Measurements from ENCODE around the gene SIRT7. TPM values are rescaled to one million over a fixed set of nuclear protein-coding genes. Genes with fewer than 3 reads are reported as not detected.

The SIRT7 gene
- total RNA-seq, 3 donors from 2014 or later = 50.1 to 83.5 (median 73.7) TPM

GRCh38 chr17:81903896-81904599, 13.9 kb downstream of the SIRT7 start:
- TF ChIP-seq CTCF (IDR thresholded peaks at IDR 0.05) = no peak
- intact Hi-C loops (cut with DNase I, micrococcal nuclease) = no loop called here
- Histone ChIP-seq H3K4me1 (ENCODE audit: low read depth) (peaks cover 10% of the 10 kb centered on the region), H3K9me3 (no peaks in the 10 kb centered on the region), H3K4me3 (no peak overlapping the region), H3K36me3 (ENCODE audit: low read depth) (no peaks in the 10 kb centered on the region)
- DNase-seq = peak in 1 of 3 donors; percentile 34
- ATAC-seq = no peak

- no peaks in the 10 kb centered on the region for H3K9me3 ChIP-seq
- no peak for DNase-seq
- ATAC-seq = no peak
- intact Hi-C loops (cut with DNase I, micrococcal nuclease) = no loop called here
- TF ChIP-seq CTCF (IDR thresholded peaks at IDR 0.05) = no peak
- no peaks in the 10 kb centered on the region for H3K36me3 ChIP-seq (ENCODE audit: low read depth)
- H3K4me1 ChIP-seq (ENCODE audit: low read depth) = peaks cover 10% of the 10 kb centered on the region
- H3K4me3 ChIP-seq = no peak overlapping the region
These were observed 14.6 kb downstream of the SIRT7 start for GRCh38 chr17:81903415-81903831.

- DNase-seq (peak in 2 of 3 donors; percentile 39 to 54), ATAC-seq (peak; percentile 40)
- Histone ChIP-seq H3K36me3 (ENCODE audit: low read depth) (no peaks in the 10 kb centered on the region), H3K4me1 (ENCODE audit: low read depth) (peaks cover 10% of the 10 kb centered on the region), H3K4me3 (no peak overlapping the region), H3K9me3 (no peaks in the 10 kb centered on the region)
- intact Hi-C loops (cut with DNase I, micrococcal nuclease) = no loop called here
- no peak for TF ChIP-seq CTCF (IDR thresholded peaks at IDR 0.05)
These were observed 15.1 kb downstream of the SIRT7 start for GRCh38 chr17:81902653-81903414.

GRCh38 chr17:81902023-81902652, 15.8 kb downstream of the SIRT7 start, which contains the start of gene NPB:
Gene NPB, plus strand, starts transcription at chr17:81902238. Its CDS starts 40 bp downstream, at chr17:81902278.
- H3K4me1 ChIP-seq (ENCODE audit: low read depth) = peaks cover 10% of the 10 kb centered on the region
- no peak for TF ChIP-seq CTCF (IDR thresholded peaks at IDR 0.05)
- H3K9me3 ChIP-seq = no peaks in the 10 kb centered on the region
- ATAC-seq (peak; percentile 65), DNase-seq (peak in 2 of 3 donors; percentile 52 to 58)
- H3K36me3 ChIP-seq (ENCODE audit: low read depth) = no peaks in the 10 kb centered on the region
- H3K4me3 ChIP-seq = no peak within 1 kb of the TSS
- intact Hi-C loops (cut with DNase I, micrococcal nuclease) = no loop called here

GRCh38 chr17:81901167-81902022, 16.6 kb downstream of the SIRT7 start:
- Histone ChIP-seq H3K36me3 (ENCODE audit: low read depth) (no peaks in the 10 kb centered on the region), H3K4me1 (ENCODE audit: low read depth) (peaks cover 10% of the 10 kb centered on the region), H3K4me3 (no peak overlapping the region), H3K9me3 (no peaks in the 10 kb centered on the region)
- intact Hi-C loops (cut with DNase I, micrococcal nuclease) = no loop called here
- TF ChIP-seq CTCF (IDR thresholded peaks at IDR 0.05) = no peak
- DNase-seq = no peak
- ATAC-seq = peak; percentile 4

All from mucosa of descending colon (tissue), 3 donors.